Neural cell (in vitro differentiated cells): ENCODE data around the gene POLRMT. TPM values are rescaled to one million over a fixed set of nuclear protein-coding genes. Genes with fewer than 3 reads are reported as not detected.

Experiments used
- H2AFZ ChIP-seq: fragments of 200-600, 300-800 bp; sonication (generic), shearing (Covaris generic); 2 replicates; pipeline ENCODE4 v1.6.0; 2014; ENCODE audit warnings: low read depth, mild to moderate bottlenecking, antibody characterized with exemption, low read length, moderate library complexity
- H3F3A ChIP-seq: fragments of 200-600 bp; shearing (Covaris generic); 2 replicates; pipeline ENCODE4 v1.6.1; 2016; ENCODE audit warnings: mild to moderate bottlenecking, moderate library complexity, mixed read lengths, antibody characterized with exemption, low read length; ENCODE audit not compliant: insufficient read depth, poor library complexity, severe bottlenecking
- H3K27ac ChIP-seq: fragments of 200-600, 300-800 bp; sonication (generic), shearing (Covaris generic); 2 replicates; pipeline ENCODE4 v1.5.1; 2014; ENCODE audit warnings: mild to moderate bottlenecking, low read length, moderate library complexity
- H3K27me3 ChIP-seq: fragments of 300-800, 200-600 bp; sonication (generic), shearing (Covaris generic); 2 replicates; pipeline ENCODE4 v1.6.0; 2014; ENCODE audit warnings: mild to moderate bottlenecking, low read depth, low read length, moderate library complexity; ENCODE audit not compliant: insufficient read depth
- H3K36me3 ChIP-seq: fragments of 300-800, 200-600 bp; sonication (generic), shearing (Covaris generic); 2 replicates; pipeline ENCODE4 v1.5.1; 2014; ENCODE audit warnings: mild to moderate bottlenecking, antibody characterized with exemption, low read length, moderate library complexity; ENCODE audit not compliant: insufficient read depth
- H3K4me2 ChIP-seq: fragments of 300-800, 200-600 bp; sonication (generic), shearing (Covaris generic); 2 replicates; pipeline ENCODE4 v1.6.0; 2014; ENCODE audit warnings: mild to moderate bottlenecking, low read length
- H3K4me3 ChIP-seq: fragments of 300-800, 200-600 bp; sonication (generic), shearing (Covaris generic); 2 replicates; pipeline ENCODE4 v1.5.1; 2014; ENCODE audit warnings: mild to moderate bottlenecking, low read length, moderate library complexity
- H3K79me2 ChIP-seq: fragments of 200-600 bp; shearing (Covaris generic); replicated peaks from 2 replicates; pipeline ENCODE4 v1.6.0; 2014; ENCODE audit warnings: mild to moderate bottlenecking, low read length, moderate library complexity; ENCODE audit not compliant: insufficient read depth
- H3K9ac ChIP-seq: fragments of 300-800, 200-600 bp; sonication (generic), shearing (Covaris generic); 2 replicates; pipeline ENCODE4 v1.6.1; 2016; ENCODE audit warnings: mild to moderate bottlenecking, low read length, mixed read lengths
- H3K9me2 ChIP-seq: fragments of 200-600 bp; shearing (Covaris generic); 2 replicates; pipeline ENCODE4 v1.6.1; 2016; ENCODE audit warnings: mild to moderate bottlenecking, low read length, mixed read lengths; ENCODE audit not compliant: insufficient read depth
- H3K9me3 ChIP-seq: fragments of 200-600, 300-800 bp; sonication (generic), shearing (Covaris generic); 2 replicates; pipeline ENCODE4 v1.6.1; 2016; ENCODE audit warnings: mild to moderate bottlenecking, mixed run types, low read length, moderate library complexity, mixed read lengths
- H4K20me1 ChIP-seq: fragments of 200-600 bp; shearing (Covaris generic); 2 replicates; pipeline ENCODE4 v1.6.1; 2016; ENCODE audit warnings: mild to moderate bottlenecking, mixed run types; ENCODE audit not compliant: insufficient read depth
- CTCF ChIP-seq: fragments of 450-650 bp; IDR thresholded peaks from 2 replicates; pipeline ENCODE4 v1.5.1; 2014; ENCODE audit warnings: antibody characterized with exemption, mild to moderate bottlenecking, moderate library complexity; ENCODE audit not compliant: poor library complexity, severe bottlenecking
- EP300 ChIP-seq: fragments of 450-650 bp; conservative IDR thresholded peaks from 2 replicates; pipeline ENCODE4 v1.6.1; 2014; ENCODE audit warnings: antibody characterized with exemption, mild to moderate bottlenecking, moderate library complexity; ENCODE audit not compliant: poor library complexity, severe bottlenecking
- EZH2 ChIP-seq: fragments of 200-600, 300-800 bp; shearing (Covaris generic), sonication (generic); IDR thresholded peaks from 2 replicates; pipeline ENCODE4 v1.6.1; 2014; ENCODE audit warnings: antibody characterized with exemption, low read length, borderline replicate concordance, mild to moderate bottlenecking; ENCODE audit not compliant: insufficient read depth, poor library complexity, severe bottlenecking
- MXI1 ChIP-seq: fragments of 450-650 bp; conservative IDR thresholded peaks from 2 replicates; pipeline ENCODE4 v1.6.1; 2014; ENCODE audit warnings: antibody characterized with exemption, mild to moderate bottlenecking; ENCODE audit not compliant: poor library complexity, severe bottlenecking
- POLR2AphosphoS5 ChIP-seq: IDR thresholded peaks from 2 replicates; pipeline ENCODE4 v1.6.1; 2012
- RAD21 ChIP-seq: fragments of 450-650 bp; conservative IDR thresholded peaks from 2 replicates; pipeline ENCODE4 v1.6.1; 2014; ENCODE audit warnings: antibody characterized with exemption, mild to moderate bottlenecking, moderate library complexity
- REST ChIP-seq: IDR thresholded peaks from 2 replicates; pipeline ENCODE4 v1.6.1; 2012; ENCODE audit warnings: borderline replicate concordance
- SMC3 ChIP-seq: fragments of 450-650 bp; conservative IDR thresholded peaks from 2 replicates; pipeline ENCODE4 v1.6.1; 2014; ENCODE audit warnings: antibody characterized with exemption, mild to moderate bottlenecking, moderate library complexity; ENCODE audit not compliant: poor library complexity
- TAF1 ChIP-seq: IDR thresholded peaks from 2 replicates; pipeline ENCODE4 v1.6.1; 2012; ENCODE audit warnings: low read depth
- polyA plus RNA-seq: library from polyadenylated mRNA; depleted of rRNA; stranded (reverse); fragments of >200 nt; gene quantifications from 2 replicates; pipeline ENCODE4 v1.2.3, GENCODE V29; 2014

POLRMT gene
- polyA plus RNA-seq, 1 donor from 2014 or later: 28.3 TPM

- no peak overlapping the region for H3K4me3 ChIP-seq
- H3K9me3 ChIP-seq: no peaks in the 10 kb centered on the region
- H3K27me3 ChIP-seq: no peaks in the 10 kb centered on the region
- no peak overlapping the region for H3K9ac ChIP-seq
- TF ChIP-seq EP300 (no peak), POLR2AphosphoS5 (no peak), CTCF (no peak), SMC3 (no peak), TAF1 (no peak), EZH2 (no peak), RAD21 (no peak), REST (no peak), MXI1 (no peak)
- H3K36me3 ChIP-seq: no peaks in the 10 kb centered on the region
- H2AFZ ChIP-seq: no peak overlapping the region
- H4K20me1 ChIP-seq: no peaks in the 10 kb centered on the region
- no peaks in the 10 kb centered on the region for H3F3A ChIP-seq
- no peaks in the 10 kb centered on the region for H3K9me2 ChIP-seq
- peaks cover 11% of the 10 kb centered on the region for H3K79me2 ChIP-seq
- no peak overlapping the region for H3K27ac ChIP-seq
- no peak overlapping the region for H3K4me2 ChIP-seq
Measured at GRCh38 chr19:648904-649801, 15.8 kb upstream of the POLRMT start.

- TF ChIP-seq TAF1 (no peak), POLR2AphosphoS5 (no peak), REST (no peak), RAD21 (no peak), MXI1 (no peak), EZH2 (no peak)
- Histone ChIP-seq H2AFZ (no peak overlapping the region), H3F3A (no peaks in the 10 kb centered on the region), H3K9ac (no peak overlapping the region), H3K27ac (no peak overlapping the region), H3K4me3 (no peak overlapping the region), H3K9me3 (no peaks in the 10 kb centered on the region), H3K79me2 (peaks cover 3% of the 10 kb centered on the region), H4K20me1 (no peaks in the 10 kb centered on the region), H3K9me2 (no peaks in the 10 kb centered on the region), H3K4me2 (no peak overlapping the region), H3K36me3 (no peaks in the 10 kb centered on the region), H3K27me3 (no peaks in the 10 kb centered on the region)
Measured at GRCh38 chr19:648305-648704, 15.0 kb upstream of the POLRMT start.
